GM19452 (cell line): ENCODE results near the gene SPATA17.

Experiments
- ATAC-seq: cut with Tn5 transposase; IDR thresholded peaks from one replicate; pipeline ENCODE4 v1.9.1; 2021; ENCODE audit not compliant: unreplicated experiment

Gene SPATA17

DNA sequence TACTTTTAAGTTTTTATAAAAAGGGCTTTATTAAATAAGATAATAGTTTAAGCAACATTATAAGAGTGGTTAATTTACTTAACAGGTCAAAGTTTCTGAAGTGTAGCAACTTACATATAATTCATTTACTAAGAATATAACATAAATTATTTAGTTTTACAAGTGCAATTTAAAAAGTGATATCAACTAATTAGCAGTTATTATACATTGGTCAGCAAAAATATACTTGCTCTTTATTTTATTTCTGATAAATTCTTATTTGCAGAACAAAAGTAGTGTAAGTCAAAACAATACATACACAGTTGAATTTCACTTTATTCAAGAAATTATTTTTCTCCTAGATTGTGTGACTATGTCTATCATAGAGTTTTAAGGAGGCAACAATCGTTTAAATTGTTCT lies 215.6 kb downstream of the SPATA17 start:
- no peak for ATAC-seq

DNA sequence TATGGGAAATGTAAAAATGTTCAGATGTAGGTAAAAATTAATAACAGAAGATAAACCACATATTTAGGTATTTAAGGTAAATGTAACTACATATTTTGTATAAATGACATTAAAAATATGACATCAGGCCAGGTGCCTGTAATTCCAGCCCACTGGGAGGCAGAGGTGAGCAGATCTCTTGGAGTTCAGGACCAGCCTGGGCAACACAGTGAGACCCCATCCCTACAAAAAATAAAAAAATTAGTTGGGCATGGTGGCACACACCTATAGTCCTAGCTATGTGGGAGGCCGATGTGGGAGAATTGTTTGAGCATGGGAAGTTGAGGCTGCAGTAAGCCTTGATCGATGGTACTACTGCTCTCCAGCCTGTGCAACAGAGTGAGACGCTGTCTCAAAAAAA lies 216.5 kb downstream of the SPATA17 start:
- ATAC-seq = no peak

DNA sequence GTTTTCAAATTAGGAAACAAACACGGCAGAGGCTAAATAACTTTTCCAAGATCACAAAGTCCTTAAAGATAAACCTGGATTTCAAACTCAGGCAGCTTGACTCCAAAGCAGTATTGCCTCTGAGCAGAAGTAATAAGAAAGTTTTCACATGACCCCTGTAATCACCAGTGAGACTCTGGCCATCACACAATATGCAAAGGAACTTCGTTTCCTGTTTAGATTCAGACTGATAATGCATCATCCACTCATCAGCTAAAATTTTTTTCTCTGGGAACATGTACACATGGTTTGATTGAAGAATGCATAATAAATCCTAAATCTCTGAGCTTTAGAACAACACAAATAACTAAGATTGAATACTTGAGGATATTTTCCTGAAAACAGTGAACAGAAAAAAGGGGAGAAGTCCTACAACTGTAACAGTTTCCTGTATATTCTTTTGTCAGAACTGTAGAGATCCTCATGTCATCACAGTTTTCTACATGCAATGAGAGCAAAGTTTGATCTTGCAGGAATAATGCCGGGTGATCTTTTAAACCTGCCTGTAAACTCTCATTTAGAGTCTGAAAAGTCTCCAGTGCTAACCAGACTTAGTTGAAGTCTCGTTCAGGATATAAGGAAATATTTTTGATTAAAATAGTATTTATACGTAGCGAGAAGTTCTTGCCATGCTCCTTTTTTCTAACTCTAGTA lies 225.3 kb downstream of the SPATA17 start:
- ATAC-seq = no peak

DNA sequence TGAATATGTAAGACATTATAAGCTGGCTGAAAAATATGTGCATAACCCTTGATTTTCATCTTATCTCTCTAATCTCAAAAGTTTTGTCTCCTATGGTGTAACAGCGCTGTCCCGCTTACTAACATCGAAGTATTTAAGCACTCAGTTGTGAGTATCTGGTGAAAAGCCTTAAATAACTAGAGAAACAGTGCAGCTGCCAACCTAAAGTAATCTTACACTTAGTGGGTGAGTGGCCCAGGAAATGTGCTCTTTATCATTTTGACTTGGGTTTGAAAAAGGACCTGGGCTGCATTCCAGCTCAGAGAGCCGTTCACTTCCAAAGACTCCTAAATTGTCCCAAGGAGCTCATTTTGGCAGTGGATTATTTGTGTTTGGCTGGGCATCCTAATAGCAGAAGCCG lies 225.9 kb downstream of the SPATA17 start:
- ATAC-seq = no peak

DNA sequence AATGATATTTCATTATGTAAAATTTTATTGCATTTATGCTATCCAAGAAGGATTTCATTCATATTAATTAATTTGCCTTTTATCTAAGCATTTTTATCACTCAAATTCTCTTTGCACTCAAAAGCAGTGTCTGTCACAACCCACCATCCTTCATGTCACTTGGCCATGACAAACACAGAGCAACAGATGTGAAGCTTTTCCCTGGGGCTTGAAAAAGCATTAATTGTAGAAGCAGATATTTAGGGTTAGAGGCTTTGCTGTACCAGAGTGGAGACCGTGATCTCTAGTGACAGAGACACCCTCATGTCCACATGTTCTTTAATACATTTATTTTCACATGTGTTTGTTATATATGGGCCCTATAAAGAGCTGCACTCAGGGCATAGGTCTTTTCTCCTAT lies 230.5 kb downstream of the SPATA17 start:
- ATAC-seq = no peak

DNA sequence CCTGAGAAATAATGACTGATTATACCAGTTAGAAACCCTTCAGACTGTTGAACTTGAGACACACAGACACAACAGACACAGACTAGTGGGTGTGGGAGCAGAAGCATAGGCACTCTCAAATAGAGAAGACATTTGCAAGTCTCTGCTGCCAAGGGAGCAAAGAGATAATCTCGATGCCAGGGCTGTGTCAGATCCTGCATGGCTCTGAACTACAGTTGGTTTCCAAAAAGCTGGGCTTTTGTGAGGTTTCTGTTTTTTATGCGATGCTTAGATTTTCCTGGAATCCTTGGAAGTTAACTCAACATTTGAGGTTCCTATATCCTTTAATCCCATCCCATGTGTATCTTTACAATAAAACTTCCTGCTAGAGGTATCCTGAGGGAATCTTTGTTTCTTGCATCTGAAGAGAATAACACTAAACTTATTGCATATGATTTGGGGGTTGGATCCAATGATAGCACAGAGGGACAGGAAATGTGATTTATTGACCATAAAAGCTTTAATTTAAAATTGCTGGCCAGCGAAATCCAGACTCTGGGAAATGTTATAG lies 236.4 kb downstream of the SPATA17 start:
- ATAC-seq = no peak

DNA sequence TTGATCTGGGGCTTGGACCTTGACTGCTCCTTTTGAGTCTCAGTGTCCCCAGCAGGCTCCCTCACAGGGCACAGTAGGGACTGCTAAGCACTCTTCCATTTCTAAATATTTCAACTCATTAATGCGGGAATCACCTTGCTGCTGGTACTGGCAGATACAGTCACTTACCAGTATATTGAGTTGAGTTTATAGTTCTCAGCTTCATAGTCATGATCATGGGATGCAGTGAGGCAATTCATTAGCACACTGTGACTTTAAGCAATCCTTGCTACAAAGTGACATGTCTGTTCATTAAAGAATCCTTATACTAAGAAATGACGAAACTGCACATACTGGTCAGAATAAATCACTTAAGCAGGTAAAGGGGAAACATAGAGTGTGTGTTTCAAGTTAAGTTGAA lies 240.8 kb downstream of the SPATA17 start:
- ATAC-seq = no peak

DNA sequence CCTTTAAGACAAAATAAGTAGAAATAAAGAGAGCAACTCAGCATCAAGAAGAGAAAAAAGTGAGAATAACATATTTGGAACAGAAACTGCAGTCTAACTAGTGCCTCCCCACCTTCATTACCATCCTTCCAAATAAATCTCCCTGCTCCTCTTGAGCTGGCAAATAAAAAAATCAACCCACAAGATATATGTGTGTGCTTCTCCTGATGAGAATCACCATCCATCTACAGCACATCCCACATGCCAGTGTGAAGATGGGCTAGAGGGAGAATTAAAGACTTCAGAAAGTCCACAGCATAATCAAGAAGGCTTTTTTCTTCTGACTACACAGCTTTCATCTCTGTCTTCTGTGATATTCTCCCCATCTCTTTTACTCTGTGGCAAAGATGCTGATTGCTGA lies 244.1 kb downstream of the SPATA17 start:
- no peak for ATAC-seq

DNA sequence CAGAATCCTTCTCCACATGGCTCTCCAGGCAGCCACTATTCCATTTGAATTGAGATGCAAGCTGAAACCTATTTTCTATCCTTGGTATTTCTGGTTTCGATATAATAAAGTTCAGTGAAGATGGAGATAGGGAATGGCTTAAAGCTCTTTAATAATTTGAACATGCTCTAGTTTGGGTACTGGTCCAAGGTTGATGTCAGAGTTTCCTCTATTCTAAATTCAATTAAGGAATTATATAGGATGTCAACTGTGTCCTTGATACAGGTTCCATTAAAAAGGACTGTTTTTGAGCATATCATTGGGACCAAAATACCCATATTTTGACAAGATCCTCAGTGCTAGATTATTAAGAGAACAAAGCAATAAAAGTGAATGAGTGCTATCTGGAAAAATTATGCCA lies 245.3 kb downstream of the SPATA17 start:
- no peak for ATAC-seq

DNA sequence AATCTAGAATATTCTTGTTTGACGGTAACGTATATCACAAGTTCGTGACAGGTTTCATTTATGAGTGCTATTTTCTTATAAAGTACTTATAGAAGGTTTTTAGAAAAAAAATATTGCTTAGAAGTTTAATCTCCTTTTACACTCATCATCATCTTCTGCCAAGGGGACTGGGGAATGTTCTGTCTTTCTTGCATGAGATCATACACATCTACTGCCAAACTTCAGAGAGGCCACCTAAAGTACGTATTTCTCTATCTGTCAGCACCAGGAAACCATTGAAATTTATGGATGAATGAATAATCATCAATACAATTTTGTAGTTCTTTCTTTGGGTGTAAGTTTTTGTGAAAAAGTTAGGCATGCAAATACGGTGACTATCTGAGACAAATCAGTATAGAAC lies 245.8 kb downstream of the SPATA17 start:
- ATAC-seq = no peak

DNA sequence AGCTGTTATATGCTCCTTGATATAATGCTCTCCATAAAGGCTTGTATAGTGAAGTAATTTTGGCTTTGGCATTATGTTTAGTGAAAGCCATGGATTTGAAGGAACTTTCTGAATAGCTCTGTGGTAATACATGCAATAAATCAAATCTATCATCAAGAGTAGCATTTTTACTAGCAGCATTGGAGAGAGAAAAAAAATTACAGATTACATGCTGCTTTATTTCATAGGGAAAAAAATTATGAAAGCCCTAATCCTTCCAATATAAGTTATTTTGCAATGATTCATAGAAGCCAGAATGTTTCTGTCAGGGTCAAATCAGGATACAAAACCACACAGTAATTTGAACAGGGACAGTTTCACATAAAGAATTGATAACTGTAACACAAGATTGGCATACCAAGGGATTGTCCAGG lies 250.0 kb downstream of the SPATA17 start:
- ATAC-seq = no peak

DNA sequence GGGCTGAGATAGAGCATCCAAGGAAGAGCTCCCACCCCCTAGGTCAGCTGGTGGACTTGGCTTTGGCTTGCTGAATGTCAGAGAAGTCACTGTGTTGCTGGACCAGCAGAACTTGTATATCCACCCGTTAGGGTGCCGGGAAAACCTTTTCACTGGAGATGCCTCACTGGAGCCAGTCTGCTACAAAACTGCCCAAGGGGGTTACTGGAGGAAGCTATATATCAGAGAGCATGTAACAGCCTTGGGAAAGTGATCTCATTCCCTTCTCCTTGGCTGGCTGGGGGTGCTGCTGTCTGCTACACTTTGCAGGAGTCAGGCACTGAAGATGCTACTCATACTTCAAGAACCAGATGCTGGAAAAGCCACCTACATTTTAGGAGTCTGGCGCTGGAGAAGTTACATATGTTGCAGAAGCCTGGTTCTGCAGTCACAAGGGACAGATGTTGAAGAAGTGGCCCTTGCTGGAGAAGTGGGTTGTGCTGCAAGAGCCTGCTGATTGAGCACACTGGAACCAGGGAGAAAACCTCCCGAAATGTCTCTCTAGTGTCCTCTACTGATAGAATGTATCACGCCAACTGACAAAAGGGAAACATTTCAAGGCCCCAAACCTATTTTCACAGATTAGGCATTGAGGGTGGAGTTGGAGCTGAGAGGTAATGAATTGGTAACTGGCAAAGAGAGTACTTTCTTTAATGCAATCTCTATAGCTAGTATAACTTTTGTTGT lies 250.6 kb downstream of the SPATA17 start:
- no peak for ATAC-seq

DNA sequence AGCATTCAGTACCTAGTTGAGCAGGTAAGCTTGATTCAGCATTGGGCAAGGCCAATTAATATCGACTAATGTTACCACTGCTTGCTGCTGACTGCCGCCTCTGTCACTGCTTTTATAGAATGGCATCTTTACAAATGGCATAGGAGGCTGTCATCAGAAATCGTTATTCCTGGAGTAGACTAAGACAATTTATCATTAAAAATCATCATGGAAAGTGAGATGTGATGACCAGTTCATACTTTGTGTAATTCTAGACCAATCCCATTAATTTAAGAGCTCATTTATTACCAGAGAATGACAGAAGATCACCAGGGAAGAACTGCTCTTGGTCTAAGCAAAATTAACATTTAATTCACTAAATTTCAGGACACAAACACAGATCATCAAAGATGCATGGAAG lies 254.0 kb downstream of the SPATA17 start:
- ATAC-seq = no peak

DNA sequence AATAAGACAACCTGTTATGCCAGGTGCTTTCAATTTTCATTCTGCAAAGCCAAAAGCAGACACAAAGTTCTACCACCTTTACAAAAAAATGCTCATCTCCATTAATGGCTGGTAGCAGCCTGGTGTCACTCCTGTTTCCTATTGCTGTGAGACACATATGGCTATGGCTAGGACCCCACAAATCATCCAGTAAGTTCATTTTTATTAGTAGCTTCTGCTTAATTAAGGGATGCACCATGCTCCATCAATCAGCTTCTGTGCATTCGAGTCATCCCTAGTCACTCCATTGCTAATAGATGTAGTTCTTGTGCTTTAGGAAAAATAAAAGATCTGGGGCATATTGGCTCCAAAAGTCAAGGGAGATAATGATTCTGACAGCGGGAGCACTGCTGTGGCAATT lies 257.2 kb downstream of the SPATA17 start:
- ATAC-seq = no peak

DNA sequence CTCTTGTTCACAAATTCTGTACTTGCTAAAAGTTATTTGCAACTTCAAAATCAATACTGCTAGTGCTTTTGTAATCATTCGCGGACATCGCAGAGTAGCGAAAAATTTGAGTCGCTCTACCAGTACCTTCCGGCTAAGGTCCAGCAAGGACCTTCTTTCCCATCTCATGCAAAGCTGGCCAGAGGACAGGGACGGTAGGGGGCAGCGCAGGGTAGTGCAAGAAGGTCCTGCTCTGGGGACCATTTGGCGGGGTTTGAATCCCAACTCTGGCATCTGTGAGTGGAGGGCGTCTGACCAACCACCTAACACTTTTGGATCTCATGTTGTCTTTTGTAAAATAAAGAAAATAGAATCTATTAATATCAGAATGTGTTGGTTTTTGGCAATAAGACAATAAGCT lies 258.3 kb downstream of the SPATA17 start:
- no peak for ATAC-seq

DNA sequence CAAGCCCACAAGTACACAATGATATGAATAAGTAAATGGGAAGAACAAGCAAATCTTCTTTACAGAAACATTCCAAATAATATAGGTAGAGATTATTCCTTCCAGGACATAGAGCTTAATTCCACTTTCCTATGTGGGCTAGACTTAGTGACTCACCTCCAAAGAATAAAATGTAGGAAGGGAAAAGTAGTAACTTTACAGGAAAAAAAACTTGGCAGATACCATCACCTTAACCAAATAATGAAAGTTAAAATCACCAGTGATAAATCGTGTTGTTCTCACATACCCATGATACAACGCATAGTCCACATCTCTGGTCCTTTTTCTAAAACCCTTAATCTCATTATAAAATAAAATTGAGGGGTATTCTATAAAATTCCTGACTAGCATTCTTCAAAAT lies 260.8 kb downstream of the SPATA17 start:
- ATAC-seq = no peak

DNA sequence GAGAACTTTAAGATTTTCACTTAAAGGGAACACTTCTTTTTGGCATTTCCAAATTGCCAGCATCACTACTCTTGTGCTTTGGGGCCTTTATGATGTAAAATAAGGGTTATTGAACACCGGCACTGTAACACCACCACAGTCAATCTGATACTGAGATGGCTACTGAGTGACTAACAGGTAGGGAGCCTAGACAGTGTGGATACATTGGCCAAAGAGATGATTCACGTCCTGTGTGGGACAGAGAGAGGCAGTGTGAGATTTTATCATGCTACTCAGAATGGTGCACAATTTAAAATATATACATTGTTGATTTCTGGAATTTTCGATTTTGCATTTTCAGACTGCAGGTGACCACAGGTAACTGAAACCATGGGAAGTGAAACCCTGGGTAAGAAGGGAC lies 261.6 kb downstream of the SPATA17 start:
- no peak for ATAC-seq

DNA sequence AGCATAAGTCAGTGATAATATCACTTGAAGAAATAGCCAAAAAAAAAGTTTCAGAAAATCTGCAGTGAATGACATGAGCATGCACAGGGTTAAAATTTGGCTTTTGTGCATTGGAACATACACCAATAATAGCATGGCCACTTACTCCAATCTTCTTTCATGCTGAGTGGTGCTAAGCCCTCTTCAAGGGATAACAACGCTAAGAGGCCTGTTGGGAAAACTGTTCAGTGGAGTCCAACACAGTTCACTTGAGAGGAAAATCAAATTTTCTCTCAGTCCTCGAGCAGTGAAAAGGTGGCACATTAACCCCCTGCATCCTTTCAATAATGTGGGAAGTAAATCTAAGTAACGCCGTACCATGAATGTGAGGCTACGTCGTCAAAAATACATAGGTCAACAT lies 264.7 kb downstream of the SPATA17 start:
- no peak for ATAC-seq

DNA sequence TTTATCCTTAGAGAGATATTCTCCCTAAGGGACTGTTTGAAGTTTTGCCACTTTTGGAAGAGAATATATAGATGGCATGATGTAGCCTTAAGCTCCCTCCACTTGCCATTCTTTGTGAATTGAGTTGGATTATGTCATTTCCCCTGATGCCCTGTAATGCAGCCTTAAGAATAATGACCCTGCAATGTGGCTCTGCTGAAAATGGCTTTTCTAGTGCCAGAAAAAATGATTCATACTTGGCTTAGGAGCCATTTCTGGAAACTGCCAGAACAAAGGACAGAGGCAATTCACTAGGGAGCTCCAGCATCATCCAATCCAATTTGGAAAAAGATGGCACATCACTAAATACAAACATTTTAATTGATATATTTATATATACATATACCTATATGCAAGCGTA lies 265.3 kb downstream of the SPATA17 start:
- no peak for ATAC-seq

DNA sequence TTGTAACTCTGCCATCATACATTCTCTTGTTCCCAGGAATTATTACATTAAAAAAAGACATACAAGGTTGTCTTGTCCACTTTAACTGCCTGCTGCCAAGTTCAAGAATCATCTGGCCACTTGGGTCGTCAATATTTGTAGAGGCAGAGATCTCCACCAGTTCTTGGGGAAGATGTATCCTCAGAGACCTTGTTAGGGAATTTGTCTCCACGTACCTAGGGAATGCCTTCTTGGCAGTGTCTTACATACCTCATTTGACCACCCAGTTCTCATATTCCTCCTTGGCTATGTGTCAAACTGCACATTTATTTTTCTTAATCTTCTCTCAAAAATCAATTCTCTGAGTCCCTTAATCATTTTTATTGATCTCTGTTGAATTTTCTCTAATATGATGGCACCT lies 266.0 kb downstream of the SPATA17 start:
- ATAC-seq = no peak

DNA sequence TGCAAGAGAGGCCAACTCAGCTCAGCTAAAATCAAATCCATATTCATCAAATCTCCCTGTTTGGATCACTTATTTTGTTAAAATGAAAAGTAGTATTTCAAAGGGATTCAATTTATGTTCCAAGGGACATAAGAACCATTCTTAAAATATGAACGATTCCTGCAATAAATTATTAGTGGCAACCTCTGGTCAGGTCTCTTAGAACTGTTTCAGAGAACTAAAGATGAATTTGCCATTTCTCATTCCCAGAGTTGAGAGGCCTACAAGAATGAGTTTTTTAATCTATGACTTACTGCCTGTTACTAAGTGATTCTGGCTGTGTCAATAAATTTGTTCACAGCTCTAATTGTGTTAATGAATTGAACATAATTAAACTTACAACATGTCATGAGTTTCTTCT lies 268.5 kb downstream of the SPATA17 start:
- ATAC-seq = no peak

DNA sequence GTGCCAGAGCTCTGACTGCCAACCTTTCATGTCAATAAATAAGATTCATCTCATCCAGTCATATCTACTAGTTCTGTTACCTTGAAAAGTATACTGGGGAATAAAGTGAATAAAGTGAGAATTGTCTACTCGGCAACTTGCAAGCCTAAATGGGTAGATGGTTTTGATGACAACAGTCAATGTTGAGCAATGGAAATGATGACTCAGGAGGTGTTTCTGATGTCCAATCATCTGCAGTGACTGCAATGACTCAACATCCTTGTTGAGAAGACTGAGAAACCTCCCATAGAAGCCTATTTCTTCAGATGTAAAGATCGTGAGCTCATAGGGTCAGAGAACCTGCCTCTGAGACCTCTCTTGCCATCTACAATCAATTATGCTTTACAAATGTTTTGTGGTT lies 276.4 kb downstream of the SPATA17 start:
- ATAC-seq = no peak

DNA sequence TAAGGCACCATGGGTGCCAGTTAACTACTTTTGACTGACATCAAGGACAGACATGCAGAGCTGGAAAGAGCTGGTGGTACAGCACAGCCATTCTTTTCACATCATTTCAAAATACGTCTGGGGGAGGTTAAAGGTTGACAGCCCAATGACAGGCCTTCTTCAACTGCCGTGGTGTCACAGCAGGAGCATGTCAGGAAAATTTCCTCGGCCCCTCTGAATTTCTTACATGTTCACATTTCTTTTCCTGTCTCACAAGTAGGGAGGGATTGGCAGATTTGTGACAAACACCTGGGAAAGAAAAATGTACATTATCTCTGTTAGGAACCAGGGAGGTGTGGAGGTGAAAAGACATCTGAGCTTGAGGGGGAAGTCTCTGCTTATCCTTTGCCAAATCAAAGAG lies 279.1 kb downstream of the SPATA17 start:
- no peak for ATAC-seq
